ENCODE data around the gene ANKRD44. TPM values are rescaled to one million over a fixed set of nuclear protein-coding genes. Genes with fewer than 3 reads are reported as not detected.
"Not testable (repeated sequence)": the region's sequence is repeated elsewhere in the genome, so short reads cannot be mapped to it uniquely, and the experiment has no call there.

ANKRD44 gene
- polyA plus RNA-seq, 1 experiment, result 14.7 TPM

DNA sequence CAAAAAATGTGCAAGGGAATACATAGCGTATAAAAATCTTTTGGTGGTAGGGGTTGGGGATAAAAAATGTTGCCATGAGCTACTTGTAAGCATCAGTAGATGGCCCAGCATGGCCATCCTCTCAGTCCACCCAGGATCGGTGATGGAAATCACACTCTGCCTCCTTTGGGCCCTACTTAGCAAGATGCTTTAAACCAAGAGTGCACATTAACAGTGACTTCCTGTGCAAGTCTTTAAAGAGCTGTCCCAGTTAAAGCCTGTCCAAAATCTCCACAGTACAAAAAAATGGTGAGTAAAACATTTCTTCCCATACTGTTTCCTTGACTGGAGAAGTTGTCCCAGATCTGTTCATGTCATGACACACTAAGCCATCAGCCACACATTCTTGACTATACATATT lies 18.0 kb downstream of the ANKRD44 start:
- ChIA-PET CTCF (interaction anchor here (1.9 kb wide), 1 partner anchor 179 kb away, joined by 4 read pairs; no protein-coding TSS in a partner anchor), POLR2A (no interaction called here)
- Histone ChIP-seq H3K4me3 (ENCODE audit: low read depth, low read length) (no peak overlapping the region), H3K27me3 (ENCODE audit: control insufficient read depth, insufficient read depth, low read length) (no peaks in the 10 kb centered on the region), H3K27ac (ENCODE audit: low read depth, low read length) (no peak overlapping the region), H3K9me3 (ENCODE audit: control insufficient read depth, insufficient read depth, low read length) (no peaks in the 10 kb centered on the region; the same call in 1 of the 2 replicates)
- DNase-seq (ENCODE audit: low read depth, low spot score), result no peak
- TF ChIP-seq CTCF (IDR thresholded peaks at IDR 0.05; ENCODE audit: low read depth, low read length), result no peak

DNA sequence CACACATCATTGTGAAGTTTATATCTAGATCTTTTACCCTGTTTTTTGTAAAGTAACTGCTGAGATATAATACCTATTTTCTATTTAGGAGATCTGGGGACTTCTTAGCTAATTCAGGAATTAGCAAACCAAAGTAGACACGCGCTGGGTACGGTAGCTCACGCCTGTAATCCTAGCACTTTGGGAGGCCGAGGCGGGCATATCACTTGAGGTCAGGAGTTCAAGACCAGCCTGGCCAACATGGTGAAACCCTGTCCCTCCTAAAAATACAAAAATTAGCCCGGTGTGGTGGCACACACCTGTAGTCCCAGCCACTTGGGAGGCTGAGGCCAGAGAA lies 23.0 kb downstream of the ANKRD44 start:
- POLR2A ChIA-PET; DNase-seq (ENCODE audit: low read depth, low spot score); H3K4me3 ChIP-seq (ENCODE audit: low read depth, low read length); H3K9me3 ChIP-seq (ENCODE audit: control insufficient read depth, insufficient read depth, low read length); H3K27me3 ChIP-seq (ENCODE audit: control insufficient read depth, insufficient read depth, low read length); H3K27ac ChIP-seq (ENCODE audit: low read depth, low read length): not testable (repeated sequence)
- CTCF ChIA-PET, result interaction anchor here (0.9 to 1.4 kb wide), 2 partner anchors 10 to 174 kb away, joined by 3 to 6 read pairs; no protein-coding TSS in a partner anchor

DNA sequence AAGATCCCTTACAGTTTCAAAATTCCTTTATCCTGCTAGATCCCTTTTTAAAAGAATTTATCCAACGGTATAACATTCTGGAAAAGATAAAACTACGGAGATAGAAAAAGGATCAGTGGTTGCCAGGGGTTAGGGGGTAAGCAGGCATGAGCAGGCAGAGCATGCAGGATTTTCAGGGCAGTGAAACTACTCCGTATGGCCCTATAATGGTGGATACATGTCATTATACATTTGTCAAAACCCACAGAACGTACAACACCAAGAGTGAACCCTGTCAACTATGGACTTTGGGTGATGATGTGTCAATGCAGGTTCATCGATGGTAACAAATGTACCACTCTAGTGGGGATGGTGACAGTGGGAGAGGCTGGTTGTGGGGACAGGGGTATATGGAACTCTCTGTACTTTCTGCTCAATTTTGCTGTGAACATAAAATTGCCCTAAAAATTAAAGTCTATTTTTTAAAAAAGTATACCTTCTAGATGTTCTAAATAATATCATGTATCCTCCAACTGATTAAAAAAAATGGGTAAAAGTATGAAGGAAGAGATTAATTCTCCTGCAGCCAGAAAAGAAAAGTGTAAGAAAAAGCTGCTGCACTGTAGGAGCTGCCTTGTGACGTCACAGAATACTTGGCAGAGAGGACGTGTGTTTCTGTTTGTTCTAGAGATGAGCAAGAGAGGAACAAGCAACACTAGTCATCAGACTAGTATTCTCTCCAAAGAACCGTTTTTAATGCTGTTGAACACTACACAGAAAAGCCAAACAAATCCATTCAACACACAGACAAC lies 23.6 kb downstream of the ANKRD44 start:
- ChIA-PET POLR2A (no interaction called here), CTCF (interaction anchor here (0.9 to 1.4 kb wide), 2 partner anchors 9 to 174 kb away, joined by 3 to 6 read pairs; no protein-coding TSS in a partner anchor)
- H3K4me3 ChIP-seq (ENCODE audit: low read depth, low read length), result no peak overlapping the region
- peak; percentile 78 for DNase-seq (ENCODE audit: low read depth, low spot score)
- no peak overlapping the region for H3K27ac ChIP-seq (ENCODE audit: low read depth, low read length)
- no peak for TF ChIP-seq CTCF (IDR thresholded peaks at IDR 0.05; ENCODE audit: low read depth, low read length)
- no peaks in the 10 kb centered on the region for H3K27me3 ChIP-seq (ENCODE audit: control insufficient read depth, insufficient read depth, low read length)
- H3K9me3 ChIP-seq (ENCODE audit: control insufficient read depth, insufficient read depth, low read length), result no peaks in the 10 kb centered on the region; the same call in 1 of the 2 replicates

DNA sequence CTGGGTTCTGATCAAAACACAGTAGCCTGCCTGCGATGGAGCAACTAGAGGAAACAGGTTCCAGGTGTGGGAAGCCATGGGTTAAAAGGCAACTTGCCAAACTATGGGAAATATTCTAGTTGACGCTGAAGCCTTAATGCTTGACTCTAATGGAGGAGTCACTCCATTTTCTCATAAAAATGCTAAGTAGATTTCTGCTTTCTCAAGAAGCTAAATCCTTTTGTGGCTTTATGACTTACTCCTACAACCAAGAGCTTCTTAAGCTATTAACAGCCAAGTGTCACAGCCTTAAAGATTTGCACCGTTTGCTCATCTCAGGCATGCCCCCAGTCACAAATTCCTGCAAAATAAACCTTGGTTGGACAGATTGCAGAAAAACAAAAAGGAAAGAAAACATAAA lies 25.2 kb downstream of the ANKRD44 start:
- POLR2A ChIA-PET, result no interaction called here
- Histone ChIP-seq H3K4me3 (ENCODE audit: low read depth, low read length) (no peak overlapping the region), H3K9me3 (ENCODE audit: control insufficient read depth, insufficient read depth, low read length) (no peaks in the 10 kb centered on the region), H3K27ac (ENCODE audit: low read depth, low read length) (no peak overlapping the region), H3K27me3 (ENCODE audit: control insufficient read depth, insufficient read depth, low read length) (no peaks in the 10 kb centered on the region)
- DNase-seq (ENCODE audit: low read depth, low spot score), result no peak
- no peak for TF ChIP-seq CTCF (IDR thresholded peaks at IDR 0.05; ENCODE audit: low read depth, low read length)
- CTCF ChIA-PET, result interaction anchor here (0.7 kb wide), 1 partner anchor 118 kb away, joined by 3 read pairs; no protein-coding TSS in a partner anchor

- Histone ChIP-seq H3K9me3 (ENCODE audit: control insufficient read depth, insufficient read depth, low read length) (no peaks in the 10 kb centered on the region), H3K27me3 (ENCODE audit: control insufficient read depth, insufficient read depth, low read length) (no peaks in the 10 kb centered on the region), H3K4me3 (ENCODE audit: low read depth, low read length) (no peak overlapping the region), H3K27ac (ENCODE audit: low read depth, low read length) (no peak overlapping the region)
- TF ChIP-seq CTCF (IDR thresholded peaks at IDR 0.05; ENCODE audit: low read depth, low read length), result no peak
- no peak for DNase-seq (ENCODE audit: low read depth, low spot score)
- ChIA-PET CTCF (interaction anchor here (0.7 kb wide), 1 partner anchor 118 kb away, joined by 3 read pairs; no protein-coding TSS in a partner anchor), POLR2A (no interaction called here)
Measured at GRCh38 chr2:197284956-197285355, 25.6 kb downstream of the ANKRD44 start.

Data from AG04450 (cell line).